HG03159 (cell line): ENCODE results near the gene MYOF.
"Not testable (repeated sequence)": the region's sequence is repeated elsewhere in the genome, so short reads cannot be mapped to it uniquely, and the experiment has no call there.

Source experiments
- ATAC-seq: cut with Tn5 transposase; IDR thresholded peaks from one replicate; pipeline ENCODE4 v1.9.1; 2021; ENCODE audit warnings: mild to moderate bottlenecking, moderate library complexity; ENCODE audit not compliant: unreplicated experiment

MYOF gene

GRCh38 chr10:93356516-93356915 lies 125.6 kb downstream of the MYOF start:
- ATAC-seq = no peak

- no peak for ATAC-seq
These were observed 129.3 kb downstream of the MYOF start for GRCh38 chr10:93352638-93353383.

- no peak for ATAC-seq
These were observed 135.4 kb downstream of the MYOF start for GRCh38 chr10:93346694-93347093.

GRCh38 chr10:93346108-93346507 lies 136.0 kb downstream of the MYOF start:
- no peak for ATAC-seq

GRCh38 chr10:93344691-93345090 lies 137.4 kb downstream of the MYOF start:
- no peak for ATAC-seq

GRCh38 chr10:93342921-93343320 lies 139.2 kb downstream of the MYOF start:
- no peak for ATAC-seq

GRCh38 chr10:93342366-93342765 lies 139.8 kb downstream of the MYOF start:
- ATAC-seq = no peak

GRCh38 chr10:93337309-93337721 lies 144.8 kb downstream of the MYOF start:
- no peak for ATAC-seq

GRCh38 chr10:93336678-93337077 lies 145.5 kb downstream of the MYOF start:
- ATAC-seq = no peak

- ATAC-seq = no peak
These were observed 146.0 kb downstream of the MYOF start for GRCh38 chr10:93336110-93336509.

GRCh38 chr10:93334901-93335327 lies 147.2 kb downstream of the MYOF start:
- no peak for ATAC-seq

GRCh38 chr10:93334181-93334580 lies 148.0 kb downstream of the MYOF start:
- ATAC-seq = no peak

- no peak for ATAC-seq
These were observed 148.7 kb downstream of the MYOF start for GRCh38 chr10:93333278-93333978.

GRCh38 chr10:93330824-93331223 lies 151.3 kb downstream of the MYOF start:
- ATAC-seq = no peak

GRCh38 chr10:93319896-93320295 lies 162.2 kb downstream of the MYOF start:
- ATAC-seq = no peak

GRCh38 chr10:93319096-93319495 lies 163.0 kb downstream of the MYOF start:
- ATAC-seq = no peak

- no peak for ATAC-seq
These were observed 166.9 kb downstream of the MYOF start for GRCh38 chr10:93315246-93315645.

- not testable (repeated sequence) for ATAC-seq
These were observed 167.5 kb downstream of the MYOF start for GRCh38 chr10:93314656-93315055.

GRCh38 chr10:93313798-93314197 lies 168.3 kb downstream of the MYOF start:
- no peak for ATAC-seq

GRCh38 chr10:93309062-93309461 lies 173.1 kb downstream of the MYOF start:
- no peak for ATAC-seq

GRCh38 chr10:93305122-93305521 lies 177.0 kb downstream of the MYOF start:
- ATAC-seq = no peak

GRCh38 chr10:93300981-93301380 lies 181.2 kb downstream of the MYOF start:
- ATAC-seq = no peak
